Esophagus squamous epithelium (tissue), 4 donors: Measurements from ENCODE around the gene RTTN.

Source experiments
- CTCF ChIP-seq, 6 experiments: fragments of 450-650 bp in 4 of 6; fragments of 200-600 bp in 2 of 6; sonication (generic) in 2 of 6; IDR thresholded peaks; one replicate each; pipeline ENCODE4 v1.5.1; 2016 to 2019; ENCODE audit warnings: antibody characterized with exemption in 6 of 6, mild to moderate bottlenecking in 4 of 6, moderate library complexity in 4 of 6
- POLR2A ChIP-seq, 4 donors: fragments of 450-650 bp; IDR thresholded peaks; one replicate each; pipeline ENCODE4 v1.6.1; 2017; ENCODE audit warnings: antibody characterized with exemption in 4 of 4, mild to moderate bottlenecking in 4 of 4, moderate library complexity in 3 of 4

GRCh38 chr18:70154591-70155194, 50.8 kb downstream of the RTTN start:
- TF ChIP-seq CTCF (IDR thresholded peaks at IDR 0.05) (no peak), POLR2A (IDR thresholded peaks at IDR 0.05) (no peak)
